Pancreas (tissue), 10 donors: ENCODE data around the gene UBE2E2. TPM values are rescaled to one million over a fixed set of nuclear protein-coding genes. Genes with fewer than 3 reads are reported as not detected.

Experiments used
- ATAC-seq, 4 donors: fragments of 200-7000 bp; cut with Tn5 transposase; one replicate each; pipeline versions ENCODE4 v1.8.0 to v1.9.1; 2020; ENCODE audit warnings: mild to moderate bottlenecking in 4 of 4, moderate library complexity in 4 of 4
- DNase-seq, 6 donors: peaks; one replicate each; pipeline ENCODE4 v3.0.0-alpha.2; 2020
- FAIRE-seq: peaks from 2 replicates; lab custom pipeline; 2012; peaks lifted over from hg19 to GRCh38; lab: Jason Lieb, UNC
- H3K27ac ChIP-seq, 4 donors: fragments of 200-600 bp; sonication (generic); 1 replicate in 3 of 4; 2 replicates in 1 of 4; pipeline versions ENCODE4 v1.5.0 to v1.8.0; 2020
- H3K27me3 ChIP-seq, 4 donors: fragments of 200-600 bp; one replicate each; pipeline ENCODE4 v1.8.0; 2021
- H3K36me3 ChIP-seq, 3 donors: fragments of 200-600 bp; sonication (generic) in 1 of 3; one replicate each; pipeline versions ENCODE4 v1.5.0 to v1.8.0; 2020 to 2021
- H3K4me1 ChIP-seq, 3 donors: fragments of 200-600 bp; one replicate each; pipeline ENCODE4 v1.8.0; 2021
- H3K4me3 ChIP-seq, 4 donors: fragments of 200-600 bp; sonication (generic) in 2 of 4; one replicate each; pipeline versions ENCODE4 v1.5.0 to v1.8.0; 2020 to 2021
- H3K9me3 ChIP-seq, 4 donors: fragments of 200-600 bp; one replicate each; pipeline ENCODE4 v1.8.0; 2021
- WGBS, 2 donors: extraction: QIAGEN DNeasy Blood & Tissue Kit; methylation state at CpG; one replicate each; pipeline ENCODE4 v1.1.7; 2013; 5-methylcytosine and 5-hydroxymethylcytosine counted together
- intact Hi-C, 3 donors: fragments of 100-400 bp; cut with DNase I; formaldehyde crosslinking; loops; one replicate each; pipeline versions ENCODE4 v1.11.1 to v1.14.2; 2022
- polyA plus RNA-seq, 2 donors: library from polyadenylated mRNA; stranded (reverse); fragments of 200-250 nt; gene quantifications; one replicate each; pipeline ENCODE4 v1.2.3, GENCODE V29; 2013
- total RNA-seq, 6 donors: library from RNA; stranded (reverse); fragmentation: NEBNext Ultra II Directional in 4 of 6; extraction: Animal tissue kit (Norgen Biotek cat#: 25700) in 4 of 6; gene quantifications; one replicate each; pipeline versions ENCODE4 v1.2.1 to v1.2.4, GENCODE V29; 2021 to 2023
- TF ChIP-seq, protein P1 (sequence below), 4 donors: fragments of 200-600 bp; sonication (generic) in 3 of 4; IDR thresholded peaks; one replicate each; pipeline versions ENCODE4 v1.5.0 to v1.8.0; 2021; ENCODE audit warnings: antibody characterized with exemption in 4 of 4
- donor health status: healthy with polysubstance abuse.
- donor health status: DM: no; HTN: no; CAD: no; lungs with moderate emphysema.
- donor health status: DM: no; HTN: no; CAD: no.
- donor health status: control.
- donor health status: control.
- donor health status: Bipolar disorder and iron deficiency.
- donor health status: DM: yes; HTN: yes; CAD: no.
- donor health status: DM: no; HTN: no; CAD: no.
- donor health status: DM: no; HTN: no; CAD: no.
- donor health status: DM: yes; HTN: yes; CAD: no.

UBE2E2 gene
- total and polyA plus RNA-seq, 8 donors: 3.3 to 11.6 (median 5.8) TPM

DNA sequence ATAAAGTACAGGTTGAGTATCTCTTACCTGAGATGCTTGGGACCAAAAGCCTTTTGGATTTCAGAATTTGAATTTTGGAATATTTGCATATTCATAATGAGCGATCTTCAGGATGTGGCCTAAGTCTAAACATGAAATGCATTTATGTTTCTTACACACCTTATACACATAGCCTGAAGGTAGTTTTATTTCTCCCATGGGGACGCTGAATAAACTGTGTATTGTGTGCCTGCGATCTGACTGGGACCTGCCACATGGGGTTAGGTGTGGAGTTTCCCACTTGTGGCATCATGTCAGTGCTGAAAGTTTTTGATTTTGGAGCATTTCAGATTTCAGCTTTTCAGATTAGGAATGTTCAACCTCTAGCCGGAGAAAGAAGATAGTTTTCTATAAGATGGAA lies 35.5 kb downstream of the UBE2E2 start:
- Histone ChIP-seq H3K27me3 (no peaks in the 10 kb centered on the region), H3K9me3 (no peaks in the 10 kb centered on the region), H3K27ac (no peak overlapping the region), H3K4me1 (no peaks in the 10 kb centered on the region), H3K36me3 (no peaks in the 10 kb centered on the region), H3K4me3 (no peak overlapping the region)
- intact Hi-C loops: no loop called here
- WGBS, 2 donors: 95 to 97% methylated on average over 4 of the region's 4 CpGs
- DNase-seq (no peak), FAIRE-seq (no peak), ATAC-seq (no peak)
- TF ChIP-seq, protein P1, sequence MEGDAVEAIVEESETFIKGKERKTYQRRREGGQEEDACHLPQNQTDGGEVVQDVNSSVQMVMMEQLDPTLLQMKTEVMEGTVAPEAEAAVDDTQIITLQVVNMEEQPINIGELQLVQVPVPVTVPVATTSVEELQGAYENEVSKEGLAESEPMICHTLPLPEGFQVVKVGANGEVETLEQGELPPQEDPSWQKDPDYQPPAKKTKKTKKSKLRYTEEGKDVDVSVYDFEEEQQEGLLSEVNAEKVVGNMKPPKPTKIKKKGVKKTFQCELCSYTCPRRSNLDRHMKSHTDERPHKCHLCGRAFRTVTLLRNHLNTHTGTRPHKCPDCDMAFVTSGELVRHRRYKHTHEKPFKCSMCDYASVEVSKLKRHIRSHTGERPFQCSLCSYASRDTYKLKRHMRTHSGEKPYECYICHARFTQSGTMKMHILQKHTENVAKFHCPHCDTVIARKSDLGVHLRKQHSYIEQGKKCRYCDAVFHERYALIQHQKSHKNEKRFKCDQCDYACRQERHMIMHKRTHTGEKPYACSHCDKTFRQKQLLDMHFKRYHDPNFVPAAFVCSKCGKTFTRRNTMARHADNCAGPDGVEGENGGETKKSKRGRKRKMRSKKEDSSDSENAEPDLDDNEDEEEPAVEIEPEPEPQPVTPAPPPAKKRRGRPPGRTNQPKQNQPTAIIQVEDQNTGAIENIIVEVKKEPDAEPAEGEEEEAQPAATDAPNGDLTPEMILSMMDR (IDR thresholded peaks at IDR 0.05): no peak

DNA sequence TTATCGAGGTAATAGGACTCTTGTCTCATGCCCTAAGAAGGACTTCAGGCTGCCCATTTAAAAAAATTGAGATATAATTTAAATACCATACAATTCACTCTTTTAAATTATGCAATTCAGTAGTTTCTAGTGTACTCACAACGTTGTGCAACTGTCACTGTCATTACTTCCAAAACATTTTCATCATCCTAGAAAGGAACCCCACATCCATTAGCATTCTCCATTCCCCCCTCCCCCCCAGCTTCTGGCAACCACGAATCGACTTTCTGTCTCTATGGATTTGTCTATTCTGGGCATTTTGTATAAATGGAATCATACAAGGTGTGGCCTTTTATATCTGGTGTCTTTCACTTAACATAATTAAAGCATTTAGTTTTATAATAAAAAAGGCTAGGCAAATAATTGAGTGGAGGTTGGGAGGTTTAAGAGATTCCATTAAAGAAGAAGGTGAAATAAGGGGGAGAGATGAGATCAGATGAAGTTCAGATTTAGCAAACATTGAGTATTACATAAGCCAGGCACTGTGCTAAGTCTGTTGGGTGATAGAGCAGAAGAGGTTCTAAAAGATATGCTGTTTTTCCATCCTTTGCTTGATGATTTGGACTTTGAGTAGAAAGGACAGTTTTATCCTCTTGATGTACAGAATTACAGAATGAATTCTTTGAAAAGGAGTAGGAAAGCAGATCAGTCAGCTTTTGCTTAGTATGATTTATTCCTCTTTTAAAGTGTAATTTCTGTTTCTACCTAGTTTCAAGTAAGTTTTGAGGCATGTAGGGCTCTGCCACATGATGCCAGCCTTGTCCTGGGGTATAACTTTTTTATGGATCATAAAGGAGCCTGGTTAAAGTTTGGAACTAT lies 36.3 kb downstream of the UBE2E2 start:
- no peaks in the 10 kb centered on the region for H3K9me3 ChIP-seq
- ATAC-seq: no peak
- 64 to 76% methylated on average over 4 of the region's 4 CpGs for WGBS, 2 donors
- H3K4me3 ChIP-seq: no peak overlapping the region
- no peak for FAIRE-seq
- no peaks in the 10 kb centered on the region for H3K36me3 ChIP-seq
- TF ChIP-seq, protein P1 (IDR thresholded peaks at IDR 0.05): no peak
- intact Hi-C loops: no loop called here
- no peak for DNase-seq
- H3K4me1 ChIP-seq: peaks cover 0 to 2% (median 0%) of the 10 kb centered on the region in 3 donors
- H3K27me3 ChIP-seq: no peaks in the 10 kb centered on the region
- H3K27ac ChIP-seq: no peak overlapping the region

DNA sequence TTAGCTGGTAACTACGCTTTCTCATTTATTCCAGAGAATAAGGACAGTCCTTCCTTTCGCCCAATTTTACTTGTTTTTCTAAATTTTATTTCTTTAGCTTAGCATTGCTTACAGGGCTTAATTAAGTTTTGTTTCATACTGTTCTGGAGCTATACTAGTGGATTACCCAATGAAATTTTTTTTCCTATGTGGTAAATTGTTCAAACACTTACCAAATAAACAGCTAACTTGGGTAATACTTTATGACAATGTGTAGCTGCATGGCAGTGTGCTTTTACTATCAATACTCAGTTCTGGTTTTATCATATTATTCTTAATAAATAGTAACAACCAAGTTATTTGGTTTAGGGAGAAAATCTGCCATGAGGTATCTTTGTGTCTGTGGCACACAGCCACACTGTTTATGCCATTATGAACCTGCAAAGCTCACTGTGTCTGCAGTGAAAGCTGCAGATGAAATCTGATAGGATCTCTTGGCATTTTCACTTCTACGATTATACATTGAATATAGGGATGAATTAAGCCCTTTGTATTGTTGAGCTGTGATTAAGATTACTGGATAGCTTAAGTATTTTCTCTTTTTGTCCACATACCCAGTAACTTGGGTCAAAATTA lies 37.2 kb downstream of the UBE2E2 start:
- H3K27me3 ChIP-seq: no peaks in the 10 kb centered on the region
- no peak overlapping the region for H3K27ac ChIP-seq
- DNase-seq (no peak), ATAC-seq (no peak), FAIRE-seq (no peak)
- H3K4me3 ChIP-seq: no peak overlapping the region
- intact Hi-C loops: no loop called here
- H3K9me3 ChIP-seq: no peaks in the 10 kb centered on the region
- H3K4me1 ChIP-seq: peaks cover 0 to 5% (median 0%) of the 10 kb centered on the region in 3 donors
- no peaks in the 10 kb centered on the region for H3K36me3 ChIP-seq
- 84 to 85% methylated on average over 3 of the region's 3 CpGs for WGBS, 2 donors
- TF ChIP-seq, protein P1 (IDR thresholded peaks at IDR 0.05): no peak

DNA sequence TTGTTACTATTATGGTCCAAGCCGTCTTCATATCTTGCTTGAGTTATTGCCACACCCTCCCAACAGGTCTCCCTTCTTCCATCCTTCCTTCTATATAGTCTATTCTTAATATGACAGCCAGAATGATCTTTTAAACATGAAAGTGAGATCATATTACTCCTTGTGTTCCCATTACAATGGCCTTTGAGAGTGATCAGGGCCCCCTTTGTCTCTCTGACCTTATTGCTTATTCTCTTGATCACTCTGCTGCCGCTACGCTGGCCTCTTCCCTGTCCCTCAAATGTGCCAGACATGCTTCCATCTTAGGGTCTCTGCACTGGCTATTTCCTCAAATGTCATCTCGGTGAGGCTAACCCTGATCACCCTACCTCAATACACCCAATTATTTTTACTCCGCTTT lies 38.1 kb downstream of the UBE2E2 start:
- H3K36me3 ChIP-seq: no peaks in the 10 kb centered on the region
- no peak overlapping the region for H3K4me3 ChIP-seq
- TF ChIP-seq, protein P1 (IDR thresholded peaks at IDR 0.05): no peak
- intact Hi-C loops: no loop called here
- no peaks in the 10 kb centered on the region for H3K27me3 ChIP-seq
- ATAC-seq (no peak), FAIRE-seq (no peak), DNase-seq (no peak)
- peaks cover 0 to 5% (median 0%) of the 10 kb centered on the region in 3 donors for H3K4me1 ChIP-seq
- no peaks in the 10 kb centered on the region for H3K9me3 ChIP-seq
- WGBS, 2 donors: 96 to 97% methylated on average over 5 of the region's 5 CpGs
- H3K27ac ChIP-seq: no peak overlapping the region

DNA sequence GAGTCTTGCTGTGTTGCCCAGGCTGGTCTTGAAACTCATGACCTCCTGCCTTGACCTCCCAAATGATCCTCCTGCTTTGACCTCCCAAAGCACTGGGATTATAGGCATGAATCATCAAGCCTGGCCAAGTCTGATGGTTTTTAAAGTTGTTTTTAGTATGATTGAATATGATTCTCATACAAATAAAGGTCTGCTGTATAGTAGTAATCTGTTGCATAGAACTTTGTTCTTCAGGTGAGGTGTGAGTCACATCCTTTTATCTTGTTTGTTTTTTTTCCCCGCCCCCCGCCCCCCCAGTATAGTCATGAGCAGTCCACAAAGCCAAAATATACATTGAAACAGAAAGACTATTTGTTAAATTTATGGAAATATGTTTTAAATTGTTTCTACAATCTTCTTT lies 39.0 kb downstream of the UBE2E2 start:
- Histone ChIP-seq H3K27ac (no peak overlapping the region), H3K4me1 (peaks cover 0 to 5% (median 0%) of the 10 kb centered on the region in 3 donors), H3K9me3 (no peaks in the 10 kb centered on the region), H3K27me3 (no peaks in the 10 kb centered on the region), H3K4me3 (no peak overlapping the region), H3K36me3 (no peaks in the 10 kb centered on the region)
- ATAC-seq (no peak), DNase-seq (no peak), FAIRE-seq (no peak)
- WGBS, 2 donors: 64 to 67% methylated on average over 2 of the region's 2 CpGs
- intact Hi-C loops: no loop called here
- TF ChIP-seq, protein P1 (IDR thresholded peaks at IDR 0.05): no peak
